SIG-M5 (cell line): Measurements from ENCODE around the gene KATNB1.
"Not testable (repeated sequence)": the region's sequence is repeated elsewhere in the genome, so short reads cannot be mapped to it uniquely, and the experiment has no call there.

Experiments used
- DNase-seq: peaks from one replicate; lab custom pipeline; 2025; lab: John Stamatoyannopoulos, UW

The KATNB1 gene

GRCh38 chr16:57796014-57796413 lies 60.4 kb downstream of the KATNB1 start:
- DNase-seq: not testable (repeated sequence)

- no peak for DNase-seq
Measured at GRCh38 chr16:57797216-57797525, 61.6 kb downstream of the KATNB1 start.

GRCh38 chr16:57797526-57798266 lies 62.1 kb downstream of the KATNB1 start:
- no peak for DNase-seq

GRCh38 chr16:57798267-57798810 lies 62.8 kb downstream of the KATNB1 start:
- no peak for DNase-seq

- DNase-seq: no peak
Measured at GRCh38 chr16:57798953-57799599, 63.5 kb downstream of the KATNB1 start.

- DNase-seq: no peak
Measured at GRCh38 chr16:57799600-57800199, 64.1 kb downstream of the KATNB1 start.

GRCh38 chr16:57800200-57801097 lies 64.9 kb downstream of the KATNB1 start:
- no peak for DNase-seq

GRCh38 chr16:57801098-57801808 lies 65.7 kb downstream of the KATNB1 start:
- no peak for DNase-seq

GRCh38 chr16:57801809-57802340 lies 66.3 kb downstream of the KATNB1 start:
- no peak for DNase-seq

- no peak for DNase-seq
Measured at GRCh38 chr16:57802341-57803133, 67.0 kb downstream of the KATNB1 start, which contains the start of gene KIFC3. KIFC3 (minus strand) TSS chr16:57802491; CDS start chr16:57798243, 4,248 bp downstream.

GRCh38 chr16:57803134-57803990 lies 67.8 kb downstream of the KATNB1 start:
- DNase-seq: no peak

GRCh38 chr16:57804111-57804837 lies 68.7 kb downstream of the KATNB1 start:
- DNase-seq: no peak

GRCh38 chr16:57805176-57805575 lies 69.6 kb downstream of the KATNB1 start:
- no peak for DNase-seq
